HG02884 (cell line): Measurements from ENCODE around the gene NPC1.
"Not testable (repeated sequence)": the region's sequence is repeated elsewhere in the genome, so short reads cannot be mapped to it uniquely, and the experiment has no call there.

Experiments used
- ATAC-seq: cut with Tn5 transposase; IDR thresholded peaks from one replicate; pipeline ENCODE4 v1.9.1; 2021; ENCODE audit warnings: mild to moderate bottlenecking, moderate library complexity; ENCODE audit not compliant: unreplicated experiment

Gene NPC1

DNA sequence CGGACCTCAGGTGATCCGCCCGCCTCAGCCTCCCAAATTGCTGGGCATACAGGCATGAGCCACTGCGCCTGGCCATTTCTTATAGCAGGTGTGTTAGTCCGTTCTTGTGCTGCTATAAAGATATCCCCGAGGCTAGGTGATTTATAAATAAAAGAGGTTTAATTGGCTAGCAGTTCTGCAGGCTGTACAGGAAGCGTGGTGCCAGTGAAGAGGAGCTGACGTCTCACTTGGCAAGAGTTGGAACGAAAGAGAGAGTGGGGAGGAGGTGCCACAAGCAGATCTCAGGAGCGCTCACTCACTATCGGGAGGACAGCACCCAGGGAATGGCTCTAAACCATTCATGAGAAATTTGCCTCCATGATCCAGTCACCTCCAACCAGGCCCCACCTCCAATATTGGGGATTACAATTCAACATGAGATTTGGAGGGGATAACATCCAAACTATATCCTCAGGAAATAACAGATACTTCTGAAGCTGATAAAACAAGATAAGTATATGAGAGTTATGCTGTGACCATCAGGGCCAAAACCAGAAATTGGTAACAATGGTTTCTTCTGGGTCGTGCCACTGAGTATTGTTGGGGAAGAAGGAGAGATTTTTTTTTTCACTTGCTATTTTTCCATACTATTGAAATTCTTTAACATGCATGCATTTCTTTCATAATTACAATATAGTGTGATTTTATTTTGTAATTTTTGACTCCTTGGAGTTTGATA, 90.4 kb downstream of the NPC1 start:
- ATAC-seq: no peak

- no peak for ATAC-seq
Measured at GRCh38 chr18:23494992-23495391, 91.3 kb downstream of the NPC1 start.

- ATAC-seq: no peak
Measured at GRCh38 chr18:23493654-23494053, 92.7 kb downstream of the NPC1 start.

- ATAC-seq: not testable (repeated sequence)
Measured at GRCh38 chr18:23489586-23489985, 96.7 kb downstream of the NPC1 start.

- ATAC-seq: peak; percentile 76
Measured at GRCh38 chr18:23487738-23488570, 98.4 kb downstream of the NPC1 start.

- no peak for ATAC-seq
Measured at GRCh38 chr18:23485386-23485785, 100.9 kb downstream of the NPC1 start.

- no peak for ATAC-seq
Measured at GRCh38 chr18:23484561-23485182, 101.6 kb downstream of the NPC1 start.
